GM12872 (cell line): ENCODE data around the gene CLPTM1L.
A peak's percentile ranks its signal among the peaks of the same experiment; 100 is the strongest.

Experiments
- TF ChIP-seq, protein P1 (sequence below): IDR thresholded peaks from 3 replicates; pipeline ENCODE4 v1.5.1; 2011; ENCODE audit warnings: low read depth, mild to moderate bottlenecking, low read length, moderate library complexity; ENCODE audit not compliant: insufficient read depth

Gene CLPTM1L

DNA sequence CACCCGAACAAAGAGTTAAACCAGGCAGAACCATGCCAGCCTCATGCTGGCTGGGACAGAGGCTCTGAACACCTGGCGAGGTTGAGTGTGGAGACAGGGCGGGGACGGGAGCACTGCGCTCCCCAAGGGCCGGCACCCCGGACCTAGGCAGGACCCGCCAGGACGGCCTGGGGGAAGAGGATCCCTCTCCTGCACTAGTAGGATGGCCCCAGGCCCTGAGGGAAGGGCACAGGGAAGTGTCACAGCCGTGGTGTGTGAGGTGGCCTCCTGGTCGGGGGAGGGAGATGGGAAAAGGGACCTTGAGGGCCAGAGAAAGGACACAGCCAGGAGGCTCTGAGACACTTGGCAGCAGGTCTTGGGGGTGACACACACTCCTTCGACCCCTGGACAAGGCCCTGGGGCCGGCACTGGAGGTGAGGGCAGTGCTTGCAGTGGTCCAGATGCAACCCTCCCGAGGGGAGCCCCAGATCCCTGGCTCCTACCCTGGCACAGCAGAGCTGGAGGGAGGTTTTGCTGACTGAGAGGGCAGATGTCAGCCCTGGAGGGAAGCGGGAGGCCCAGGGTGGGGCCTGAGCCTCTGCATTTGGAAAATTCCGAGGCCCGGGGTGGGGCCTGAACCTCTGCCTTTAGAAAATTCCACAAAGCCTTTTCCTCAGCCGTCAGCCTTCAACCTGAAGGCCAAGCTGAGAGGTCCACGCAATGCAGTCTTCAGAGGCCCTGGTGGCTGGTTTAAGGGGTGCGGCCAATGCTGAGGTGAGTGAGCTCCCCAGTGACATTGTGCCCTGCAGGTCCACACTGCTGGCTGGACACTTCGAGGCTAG, 25.3 kb downstream of the CLPTM1L start:
- TF ChIP-seq, protein P1, sequence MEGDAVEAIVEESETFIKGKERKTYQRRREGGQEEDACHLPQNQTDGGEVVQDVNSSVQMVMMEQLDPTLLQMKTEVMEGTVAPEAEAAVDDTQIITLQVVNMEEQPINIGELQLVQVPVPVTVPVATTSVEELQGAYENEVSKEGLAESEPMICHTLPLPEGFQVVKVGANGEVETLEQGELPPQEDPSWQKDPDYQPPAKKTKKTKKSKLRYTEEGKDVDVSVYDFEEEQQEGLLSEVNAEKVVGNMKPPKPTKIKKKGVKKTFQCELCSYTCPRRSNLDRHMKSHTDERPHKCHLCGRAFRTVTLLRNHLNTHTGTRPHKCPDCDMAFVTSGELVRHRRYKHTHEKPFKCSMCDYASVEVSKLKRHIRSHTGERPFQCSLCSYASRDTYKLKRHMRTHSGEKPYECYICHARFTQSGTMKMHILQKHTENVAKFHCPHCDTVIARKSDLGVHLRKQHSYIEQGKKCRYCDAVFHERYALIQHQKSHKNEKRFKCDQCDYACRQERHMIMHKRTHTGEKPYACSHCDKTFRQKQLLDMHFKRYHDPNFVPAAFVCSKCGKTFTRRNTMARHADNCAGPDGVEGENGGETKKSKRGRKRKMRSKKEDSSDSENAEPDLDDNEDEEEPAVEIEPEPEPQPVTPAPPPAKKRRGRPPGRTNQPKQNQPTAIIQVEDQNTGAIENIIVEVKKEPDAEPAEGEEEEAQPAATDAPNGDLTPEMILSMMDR: 0 out of 3 replicates have a peak, but pooled peaks have one; percentile 20

DNA sequence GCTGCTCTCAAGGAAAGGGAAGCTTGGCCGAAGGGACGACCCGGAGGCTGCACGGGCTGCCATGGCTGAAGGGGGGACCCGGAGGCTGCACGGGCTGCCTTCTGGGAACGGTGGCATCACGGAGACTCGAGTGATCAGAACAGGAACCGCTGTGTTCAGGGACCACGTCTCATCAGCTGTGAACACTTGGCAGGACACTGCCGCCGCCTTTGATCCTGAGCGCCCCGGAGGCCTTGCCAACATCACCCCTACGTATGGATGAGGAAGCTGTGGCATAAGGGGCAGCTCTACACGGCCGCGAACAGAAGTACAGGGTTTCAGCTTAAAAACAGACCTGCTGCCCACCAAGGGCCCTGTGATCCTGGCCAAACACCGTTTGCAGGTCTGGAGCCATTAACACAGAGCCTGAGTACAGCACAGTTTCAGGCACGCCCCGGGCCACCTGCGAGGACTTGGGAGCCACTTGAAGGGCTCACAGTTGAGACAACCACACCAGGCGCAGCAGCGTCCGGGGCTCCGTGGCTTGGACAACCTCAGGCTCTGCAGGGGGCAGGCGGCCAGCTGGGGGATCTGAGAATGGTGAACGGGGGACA, 26.1 kb downstream of the CLPTM1L start:
- TF ChIP-seq, protein P1: no peak

DNA sequence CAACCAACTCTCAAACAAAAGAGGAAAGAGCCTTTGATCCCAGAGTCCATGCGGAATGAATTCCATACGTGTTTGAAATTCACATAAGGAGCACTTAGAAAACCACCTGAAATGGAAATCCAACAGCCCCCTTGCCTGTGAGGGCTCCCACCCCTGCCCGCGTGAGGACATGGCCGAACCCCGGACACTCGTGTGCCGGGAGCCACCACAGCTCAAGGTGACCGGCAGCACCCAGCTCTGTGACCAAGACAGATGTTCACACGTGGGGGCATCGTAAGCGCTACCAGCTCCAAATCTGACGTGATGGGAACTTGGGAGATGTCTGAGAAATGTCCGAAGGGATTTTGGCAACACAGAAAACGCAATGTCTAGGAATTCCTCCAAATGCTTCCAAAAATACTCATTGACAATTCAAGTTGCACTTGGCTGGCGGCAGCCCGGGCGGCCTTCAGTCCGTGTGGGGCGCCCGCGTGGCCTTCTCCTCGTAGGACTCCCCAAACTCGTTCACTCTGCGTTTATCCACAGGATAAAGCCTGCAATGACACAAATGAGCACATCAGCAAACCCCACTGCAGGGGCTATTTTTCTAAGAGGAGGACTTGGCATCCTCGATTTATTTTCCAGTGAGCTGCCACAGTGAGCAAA, 26.9 kb downstream of the CLPTM1L start:
- TF ChIP-seq, protein P1: no peak

DNA sequence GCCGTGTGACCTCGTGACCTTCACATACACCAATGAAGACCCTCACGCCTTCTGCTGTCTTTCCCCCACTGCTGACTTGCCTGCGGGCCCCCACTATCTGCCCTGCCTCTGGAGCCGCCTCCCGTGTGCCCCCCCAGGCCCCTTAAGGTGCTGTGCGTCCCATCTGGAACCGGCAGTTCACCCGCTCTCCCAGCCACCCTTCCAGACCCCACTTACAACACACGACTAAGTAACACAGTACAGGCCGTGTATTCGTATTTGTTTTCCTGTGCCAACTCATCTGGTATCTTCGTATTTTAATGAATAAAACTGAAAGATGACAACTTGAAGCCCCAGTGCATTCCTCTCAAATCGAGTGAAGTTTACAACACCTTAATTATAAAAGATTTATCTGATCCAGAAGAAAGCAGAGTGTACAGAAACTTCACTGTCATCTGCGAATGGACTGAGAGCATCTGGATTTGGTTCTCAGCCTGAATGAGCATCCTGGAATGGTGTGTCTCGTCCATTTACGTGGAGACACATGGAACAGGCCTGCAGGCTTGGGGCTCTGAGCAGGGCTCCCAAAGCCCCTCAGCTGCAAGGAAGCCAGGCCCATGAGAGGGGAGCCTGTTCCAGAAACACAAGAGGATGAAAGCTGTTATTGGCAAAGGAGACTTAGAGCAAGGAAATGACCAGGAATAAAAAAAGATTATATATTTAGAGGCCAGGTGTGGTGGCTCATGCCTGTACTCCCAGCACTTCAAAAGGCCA, 28.1 kb downstream of the CLPTM1L start:
- TF ChIP-seq, protein P1: no peak

DNA sequence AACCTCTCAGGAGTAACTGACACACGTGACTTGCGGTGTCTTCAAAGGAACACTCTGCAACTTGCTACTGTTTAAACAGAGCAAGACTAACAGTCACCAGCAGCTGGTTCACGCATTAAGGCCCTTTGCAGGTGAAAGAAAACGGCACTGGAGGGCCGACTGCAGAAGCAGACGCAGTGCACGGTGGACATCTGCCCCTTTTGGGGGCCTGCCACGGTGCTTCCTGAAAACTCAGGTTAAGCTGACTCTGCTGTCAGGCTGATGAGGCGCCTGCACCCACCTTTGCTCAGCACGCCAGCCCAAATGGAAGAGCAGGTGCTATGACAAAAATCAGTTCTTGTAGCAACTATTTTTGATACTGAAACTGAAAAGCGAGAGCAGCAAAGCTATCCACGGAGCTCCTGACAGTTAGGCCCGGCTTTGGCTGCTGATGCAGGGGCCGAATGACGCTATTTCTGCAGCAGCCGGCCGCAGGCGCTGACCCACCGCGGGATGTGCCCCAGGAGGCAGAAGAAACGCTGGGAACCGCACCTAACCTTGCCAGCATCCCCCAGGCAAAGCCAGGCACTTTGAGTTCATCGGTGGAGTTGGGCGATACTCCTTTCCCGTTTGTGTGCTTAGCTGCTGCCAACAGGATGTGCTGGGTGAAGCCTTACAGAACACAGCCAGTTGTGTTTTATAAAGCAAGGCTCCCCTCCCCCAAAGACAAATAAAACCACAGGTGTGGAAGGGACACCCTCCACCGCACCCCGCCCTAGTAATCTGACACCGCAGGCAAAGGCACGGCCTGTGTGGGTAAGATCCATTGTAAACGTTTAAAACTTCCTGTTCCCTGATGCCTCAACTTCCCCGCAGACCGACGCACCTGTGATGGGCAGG, 29.0 kb downstream of the CLPTM1L start:
- TF ChIP-seq, protein P1: 0 out of 3 replicates have a peak, but pooled peaks have one; percentile 5

DNA sequence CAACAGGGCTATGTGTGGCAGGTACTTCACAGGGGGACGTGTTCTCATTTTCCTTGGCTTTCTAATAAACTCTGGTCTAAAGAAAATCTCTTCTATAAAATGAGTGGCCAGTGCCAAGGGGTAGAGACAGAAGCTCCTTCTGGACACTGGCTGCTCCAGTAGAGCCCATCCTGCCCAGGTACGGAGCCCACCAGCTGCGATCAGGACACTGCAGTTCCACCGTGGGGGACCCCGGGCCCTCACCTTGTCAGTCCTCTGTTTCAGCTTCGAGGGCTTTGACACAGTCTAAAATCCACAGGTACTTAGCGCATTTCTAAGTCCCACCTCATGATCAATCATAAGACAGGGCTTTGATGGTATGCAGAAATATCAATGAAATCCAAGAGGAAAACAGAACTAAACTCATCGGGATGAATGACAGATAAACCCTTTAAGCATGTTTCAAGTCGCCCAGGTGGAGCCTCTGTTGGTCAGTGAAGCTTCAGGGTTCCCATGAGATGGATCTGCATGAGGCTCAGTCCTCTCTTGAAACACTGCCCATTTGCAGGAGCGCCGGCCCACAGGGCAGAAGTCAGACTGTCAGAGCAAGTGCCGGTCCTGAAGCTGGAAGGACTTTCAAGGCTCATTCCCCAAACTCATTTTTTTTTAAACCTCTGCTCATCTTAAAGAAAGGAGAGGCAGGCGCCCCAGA, 29.7 kb downstream of the CLPTM1L start:
- TF ChIP-seq, protein P1: no peak
